ENCODE results near the gene ZSCAN2.

The ZSCAN2 gene

DNA sequence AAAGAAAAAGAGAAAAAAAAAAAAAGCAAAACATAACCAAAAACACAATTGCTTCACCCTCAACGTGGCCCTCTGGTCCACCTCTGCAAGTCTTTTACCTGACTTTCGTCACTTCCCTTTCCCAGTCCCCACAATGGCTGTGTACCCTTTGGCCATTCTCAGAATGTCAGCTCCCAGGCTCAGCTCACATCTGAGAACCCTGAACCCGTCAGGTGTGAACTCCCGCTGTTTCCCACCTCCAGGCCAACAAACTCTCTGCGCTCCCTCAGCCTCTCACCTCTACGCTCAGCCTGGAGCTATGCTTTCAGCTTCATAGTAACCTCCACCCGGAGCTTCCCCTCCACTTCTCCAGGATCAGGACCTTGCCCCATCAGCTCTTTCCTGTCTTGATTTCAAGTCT is 23.6 kb downstream of the ZSCAN2 start:
- Histone ChIP-seq H3K27ac (no peak overlapping the region), H3K4me1 (no peaks in the 10 kb centered on the region), H3K36me3 (ENCODE audit: control insufficient read depth, insufficient read depth, low read length) (no peaks in the 10 kb centered on the region), H2AFZ (no peak overlapping the region), H3K27me3 (ENCODE audit: control insufficient read depth, insufficient read depth, low read length) (no peaks in the 10 kb centered on the region), H3K4me2 (ENCODE audit: low read length) (no peak overlapping the region), H3K9me3 (ENCODE audit: control insufficient read depth, low read length) (no peaks in the 10 kb centered on the region), H3K9ac (no peak overlapping the region), H3K79me2 (no peaks in the 10 kb centered on the region), H3K4me3 (ENCODE audit: low read depth, low read length) (no peak overlapping the region)
- TF ChIP-seq CTCF (IDR thresholded peaks at IDR 0.05): no peak

- no peak overlapping the region for H3K27ac ChIP-seq
- no peak overlapping the region for H3K4me3 ChIP-seq (ENCODE audit: low read depth, low read length)
- no peak overlapping the region for H2AFZ ChIP-seq
- no peak overlapping the region for H3K4me2 ChIP-seq (ENCODE audit: low read length)
- no peaks in the 10 kb centered on the region for H3K79me2 ChIP-seq
- H3K4me1 ChIP-seq: no peaks in the 10 kb centered on the region
- TF ChIP-seq CTCF (IDR thresholded peaks at IDR 0.05): no peak
- no peaks in the 10 kb centered on the region for H3K27me3 ChIP-seq (ENCODE audit: control insufficient read depth, insufficient read depth, low read length)
- H3K9ac ChIP-seq: no peak overlapping the region
- no peaks in the 10 kb centered on the region for H3K36me3 ChIP-seq (ENCODE audit: control insufficient read depth, insufficient read depth, low read length)
- H3K9me3 ChIP-seq (ENCODE audit: control insufficient read depth, low read length): no peaks in the 10 kb centered on the region
Observed at GRCh38 chr15:84625123-84625522, 24.3 kb downstream of the ZSCAN2 start.

GRCh38 chr15:84629033-84629432 is 28.2 kb downstream of the ZSCAN2 start:
- no peak for TF ChIP-seq CTCF (IDR thresholded peaks at IDR 0.05)

GRCh38 chr15:84631706-84632272 is 31.0 kb downstream of the ZSCAN2 start:
- H3K79me2 ChIP-seq: no peaks in the 10 kb centered on the region
- no peaks in the 10 kb centered on the region for H3K4me1 ChIP-seq
- peak overlapping the region; percentile 76 for H3K4me3 ChIP-seq (ENCODE audit: low read depth, low read length)
- peak overlapping the region; percentile 78 for H3K27ac ChIP-seq
- H3K36me3 ChIP-seq (ENCODE audit: control insufficient read depth, insufficient read depth, low read length): no peaks in the 10 kb centered on the region
- H3K9me3 ChIP-seq (ENCODE audit: control insufficient read depth, low read length): no peaks in the 10 kb centered on the region
- peak overlapping the region; percentile 79 for H3K4me2 ChIP-seq (ENCODE audit: low read length)
- peak overlapping the region; percentile 94 for H2AFZ ChIP-seq
- H3K9ac ChIP-seq: no peak overlapping the region
- TF ChIP-seq CTCF (IDR thresholded peaks at IDR 0.05): no peak
- H3K27me3 ChIP-seq (ENCODE audit: control insufficient read depth, insufficient read depth, low read length): no peaks in the 10 kb centered on the region

More at GRCh38 chr15:84629033-84629432, 28.2 kb downstream of the ZSCAN2 start:
- Histone ChIP-seq H3K9ac (no peak overlapping the region), H3K4me1 (no peaks in the 10 kb centered on the region), H3K9me3 (ENCODE audit: control insufficient read depth, low read length) (no peaks in the 10 kb centered on the region), H3K4me3 (ENCODE audit: low read depth, low read length) (no peak overlapping the region), H3K4me2 (ENCODE audit: low read length) (no peak overlapping the region), H2AFZ (no peak overlapping the region), H3K79me2 (no peaks in the 10 kb centered on the region), H3K27ac (no peak overlapping the region), H3K36me3 (ENCODE audit: control insufficient read depth, insufficient read depth, low read length) (no peaks in the 10 kb centered on the region), H3K27me3 (ENCODE audit: control insufficient read depth, insufficient read depth, low read length) (no peaks in the 10 kb centered on the region)

All from parathyroid adenoma (tissue), 2 donors.